Activated CD8-positive, alpha-beta memory T cell treated with anti-CD3 and anti-CD28 coated beads, Interleukin-2, amount 50 U/mL, for 24 hours (primary cell): ENCODE data around the gene PSG7.
"Not testable (repeated sequence)": the region's sequence is repeated elsewhere in the genome, so short reads cannot be mapped to it uniquely, and the experiment has no call there.

ENCODE experiments used
- DNase-seq: peaks from one replicate; pipeline ENCODE4 v3.0.0-alpha.2; 2020; ENCODE audit errors: extremely low read depth

PSG7 gene

DNA sequence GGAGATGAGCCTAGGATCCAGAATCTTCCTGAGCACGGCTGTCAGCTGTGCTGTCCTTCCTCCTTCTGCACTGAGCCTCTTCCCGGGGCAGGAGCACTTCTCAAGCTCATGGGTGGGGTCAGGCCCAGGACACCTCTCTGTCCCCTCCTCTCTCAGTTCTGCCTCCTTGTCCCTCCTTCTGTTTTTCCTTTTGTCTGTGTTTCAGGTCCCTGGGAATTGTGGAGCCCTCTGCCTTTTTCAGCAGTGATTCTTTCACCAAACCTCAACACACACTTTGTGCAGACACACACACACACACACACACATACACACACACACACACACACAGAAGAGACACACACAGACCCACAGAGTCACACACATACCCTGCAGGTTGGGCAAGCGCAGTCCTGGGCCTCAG lies at the start of gene PSG7:
PSG7 (minus strand) TSS at position 101 of the 400 bp plus-strand sequence. CDS start 131 bp downstream, outside the sequence.
- DNase-seq: not testable (repeated sequence)

DNA sequence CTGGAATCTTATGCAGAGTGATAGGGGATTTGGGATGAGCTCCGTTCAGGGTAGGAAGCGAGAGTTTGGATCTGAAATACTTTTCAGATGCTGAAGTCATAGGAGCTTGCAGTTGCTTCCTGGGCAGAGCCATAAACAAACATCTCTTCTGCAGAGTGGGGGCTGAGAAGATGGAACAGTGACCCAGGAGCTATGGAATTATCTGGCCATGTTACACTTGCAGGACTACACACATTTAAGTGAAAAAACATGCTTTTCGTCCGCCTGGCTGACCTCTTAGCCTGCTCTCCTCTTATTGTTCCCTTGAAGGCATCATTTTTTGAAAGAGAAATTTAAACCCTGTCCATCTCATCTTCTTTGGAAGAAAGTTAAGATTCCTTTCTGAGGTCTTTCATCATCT lies 48.6 kb upstream of the PSG7 start:
- no peak for DNase-seq

- not testable (repeated sequence) for DNase-seq
These were observed 45.1 kb upstream of the PSG7 start for GRCh38 chr19:42982111-42982510.

DNA sequence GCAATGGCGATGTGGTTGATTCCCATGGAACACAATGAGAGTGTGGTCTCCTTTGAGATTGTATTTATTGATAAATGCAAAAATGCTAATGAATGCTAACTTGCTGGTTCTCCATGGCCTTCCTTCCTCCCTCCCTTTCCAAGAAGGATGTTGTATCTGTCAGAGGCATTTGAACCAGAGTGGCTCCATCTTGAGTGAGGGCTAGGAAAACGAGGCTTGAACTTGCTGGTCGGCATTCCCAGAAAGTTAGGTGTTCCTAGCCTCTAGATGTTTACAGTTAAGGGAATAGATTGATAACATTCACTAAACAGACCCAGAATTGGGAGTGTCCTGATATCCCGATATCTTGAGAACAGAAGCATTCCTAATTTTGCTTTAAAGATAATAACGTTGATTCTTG lies 34.4 kb upstream of the PSG7 start:
- not testable (repeated sequence) for DNase-seq

GRCh38 chr19:42965176-42965575 lies 28.2 kb upstream of the PSG7 start:
- no peak for DNase-seq

GRCh38 chr19:42961119-42961518 lies 24.1 kb upstream of the PSG7 start:
- DNase-seq: no peak

GRCh38 chr19:42952126-42952525 lies 15.1 kb upstream of the PSG7 start:
- DNase-seq: not testable (repeated sequence)

DNA sequence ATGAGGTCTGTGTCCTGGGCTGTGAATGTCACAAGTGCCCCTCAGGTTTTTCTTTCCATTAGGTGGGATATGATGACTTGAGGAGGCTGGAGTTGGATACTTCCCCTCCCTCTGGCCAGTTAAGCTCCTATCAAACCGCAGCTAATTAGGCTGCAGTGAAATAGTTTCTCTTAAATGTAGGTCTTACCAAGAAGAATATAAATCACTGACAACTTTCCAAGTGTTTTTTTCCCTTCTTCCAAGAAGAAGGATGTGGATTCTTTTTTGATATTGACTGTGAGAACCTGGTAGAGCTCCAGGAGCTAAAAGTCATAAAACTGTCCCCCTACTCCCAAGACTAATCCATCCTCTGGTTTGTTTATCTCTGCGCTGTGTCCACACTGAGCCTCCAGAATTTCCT lies 14.5 kb upstream of the PSG7 start:
- DNase-seq: not testable (repeated sequence)

DNA sequence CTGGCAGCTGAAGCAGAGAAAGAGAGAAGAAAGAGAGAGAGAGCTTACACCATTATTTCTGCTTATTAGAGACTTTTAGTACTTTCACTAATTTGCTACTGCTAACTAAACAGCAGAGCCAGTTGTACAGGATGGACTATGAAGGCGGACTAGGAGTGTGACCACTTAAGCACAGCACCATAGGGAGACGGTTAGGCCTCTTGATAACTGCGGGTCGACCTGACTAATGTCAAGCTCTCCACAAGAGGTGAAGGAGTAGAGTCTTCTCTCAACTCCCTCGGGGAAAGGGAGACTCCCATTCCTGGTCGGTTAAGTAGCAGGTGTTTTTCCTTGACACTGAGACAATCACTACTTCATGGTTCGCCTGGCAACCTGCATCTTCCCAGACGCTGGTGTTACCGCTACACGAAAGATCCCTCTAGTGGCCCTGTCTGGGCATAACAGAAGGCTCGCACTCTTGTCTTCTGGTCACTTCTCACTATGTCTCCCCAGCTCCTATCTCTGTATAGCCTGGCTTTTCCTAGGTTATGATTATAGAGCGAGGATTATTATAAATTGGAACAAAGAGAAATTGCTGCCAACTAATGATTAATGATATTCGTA lies 5.3 kb upstream of the PSG7 start:
- DNase-seq: no peak

- DNase-seq: not testable (repeated sequence)
These were observed 2.3 kb downstream of the PSG7 start for GRCh38 chr19:42934726-42935125.

GRCh38 chr19:42934183-42934582 lies 2.8 kb downstream of the PSG7 start:
- not testable (repeated sequence) for DNase-seq

DNA sequence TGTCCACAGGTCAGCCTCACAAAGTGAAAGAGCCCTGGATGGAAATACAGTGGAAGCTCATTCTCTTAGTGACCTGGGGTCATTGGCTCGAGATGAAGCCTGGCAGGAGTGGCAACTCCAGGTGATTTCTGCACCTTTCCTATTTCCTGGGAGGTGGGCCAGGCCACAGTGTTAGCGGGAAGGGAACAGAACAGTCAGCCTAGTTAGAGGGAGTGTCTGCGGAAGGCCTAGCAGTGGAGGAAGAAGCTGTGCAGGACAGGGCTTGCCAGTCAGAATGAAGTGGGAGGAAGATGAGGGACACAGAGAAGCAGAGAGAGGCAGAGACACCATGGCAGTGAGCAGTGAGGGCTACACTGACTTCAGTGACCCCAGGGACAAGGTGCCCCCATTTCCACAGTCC lies 3.6 kb downstream of the PSG7 start:
- DNase-seq: not testable (repeated sequence)

DNA sequence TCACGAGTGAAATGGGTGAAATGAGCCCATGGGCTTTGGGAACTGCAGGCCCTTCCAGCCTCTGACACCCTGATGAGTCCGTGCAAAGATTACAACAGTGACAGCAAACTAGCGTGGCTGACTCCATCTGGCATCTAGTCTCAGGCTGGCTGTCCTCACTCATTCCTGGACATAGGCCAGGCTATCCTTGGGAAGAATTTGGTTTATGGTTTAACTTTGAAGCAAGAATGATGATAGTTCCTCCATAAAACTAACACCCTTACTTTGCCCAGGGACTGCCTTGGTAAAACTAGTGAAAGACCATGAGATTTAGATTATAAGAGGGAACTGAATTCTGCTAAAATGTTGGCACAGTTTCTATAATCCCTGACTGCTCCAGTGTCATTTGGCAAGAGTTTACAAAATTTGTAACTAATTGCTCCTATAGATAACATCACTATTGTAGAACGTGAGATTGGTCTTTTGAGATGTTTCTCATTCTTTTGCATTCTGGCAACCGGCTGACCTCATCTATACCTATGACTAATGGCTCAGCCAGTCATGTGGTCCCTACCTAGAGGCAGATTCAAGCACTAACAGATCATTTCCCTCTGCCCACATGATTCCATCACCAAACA lies 4.4 kb downstream of the PSG7 start:
- DNase-seq: not testable (repeated sequence)

GRCh38 chr19:42930214-42930613 lies 6.8 kb downstream of the PSG7 start:
- not testable (repeated sequence) for DNase-seq

GRCh38 chr19:42928896-42929295 lies 8.1 kb downstream of the PSG7 start:
- DNase-seq: no peak

DNA sequence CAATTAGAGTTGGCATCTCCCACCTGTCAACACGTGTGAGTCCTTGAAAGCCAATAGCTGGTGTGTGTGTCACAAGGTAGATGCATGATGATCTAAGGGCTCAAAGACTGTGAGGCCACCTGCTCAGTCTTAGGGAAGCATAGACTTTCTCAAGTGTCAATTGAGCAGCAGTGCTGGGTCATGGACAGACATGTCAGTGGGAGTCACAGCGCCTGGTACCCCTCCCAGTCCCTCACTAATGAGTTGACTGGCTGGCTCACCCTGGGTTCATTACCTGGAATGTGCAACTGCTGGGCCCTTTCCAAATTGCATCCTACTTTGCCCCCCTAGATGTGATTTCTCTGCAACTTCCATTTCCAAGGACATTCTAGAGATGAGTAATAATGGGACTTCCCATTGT lies 10.2 kb downstream of the PSG7 start:
- DNase-seq: no peak

- not testable (repeated sequence) for DNase-seq
These were observed 13.9 kb downstream of the PSG7 start for GRCh38 chr19:42923106-42923505.

DNA sequence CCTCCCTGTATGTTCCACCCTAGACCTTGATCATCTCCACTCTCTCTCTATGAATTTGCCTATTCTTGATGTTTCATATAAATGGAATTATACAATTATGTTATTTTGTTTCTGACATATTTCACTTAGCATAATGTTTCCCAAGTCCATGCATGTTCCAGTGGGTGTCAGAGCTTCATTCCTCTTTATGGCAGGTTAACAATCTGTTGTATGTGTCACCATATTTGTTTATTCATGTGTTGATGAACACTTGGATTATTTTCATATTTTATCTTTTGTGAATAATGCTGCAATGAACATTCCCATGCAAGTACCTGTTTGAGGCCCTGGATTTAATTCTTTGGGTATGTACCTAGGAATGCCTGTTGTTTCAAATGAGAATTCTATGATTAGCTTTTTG lies 16.0 kb downstream of the PSG7 start:
- not testable (repeated sequence) for DNase-seq

- no peak for DNase-seq
These were observed 17.3 kb downstream of the PSG7 start for GRCh38 chr19:42919757-42920079.

GRCh38 chr19:42919070-42919756 lies 17.8 kb downstream of the PSG7 start:
- DNase-seq: not testable (repeated sequence)

GRCh38 chr19:42918377-42919069 lies 18.5 kb downstream of the PSG7 start:
- not testable (repeated sequence) for DNase-seq

- DNase-seq: not testable (repeated sequence)
These were observed 19.4 kb downstream of the PSG7 start, which contains the start of gene PSG6 for GRCh38 chr19:42917634-42918033. Gene PSG6 (minus strand): TSS chr19:42917894. CDS start chr19:42917792, 102 bp downstream.
